Loucy (cell line): ENCODE measurements around the gene HECTD3.

Experiments
- EZH2phosphoT487 ChIP-seq: fragments of 200-600 bp; IDR thresholded peaks from 2 replicates; pipeline ENCODE4 v1.6.1; 2018; ENCODE audit warnings: antibody characterized with exemption, mild to moderate bottlenecking, moderate library complexity, borderline replicate concordance
- TF ChIP-seq, protein P1 (sequence below): fragments of 200-600 bp; sonication (generic); conservative IDR thresholded peaks from 2 replicates; pipeline ENCODE4 v1.5.1; 2014; ENCODE audit warnings: mild to moderate bottlenecking, antibody characterized with exemption, low read length

DNA sequence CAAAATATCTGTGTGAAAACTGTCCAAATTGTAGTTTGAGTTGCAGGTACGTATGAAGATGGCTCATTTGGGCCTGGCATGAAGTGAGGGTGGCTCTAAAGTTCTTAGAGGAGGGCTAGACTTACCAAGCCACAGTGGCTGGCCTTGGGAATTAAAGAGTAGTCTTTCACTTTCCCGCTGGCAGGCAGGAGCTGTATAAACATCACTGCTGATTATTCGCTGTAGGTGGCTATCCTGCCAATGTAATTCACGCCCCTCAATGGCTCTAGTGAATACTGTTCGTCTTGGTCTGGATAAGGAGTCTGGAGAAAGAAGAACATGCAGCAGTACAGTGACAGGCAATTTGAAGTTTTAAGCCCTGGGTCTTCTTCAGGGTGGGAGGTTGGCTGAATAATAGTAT lies 32.0 kb upstream of the HECTD3 start:
- TF ChIP-seq, protein P1, sequence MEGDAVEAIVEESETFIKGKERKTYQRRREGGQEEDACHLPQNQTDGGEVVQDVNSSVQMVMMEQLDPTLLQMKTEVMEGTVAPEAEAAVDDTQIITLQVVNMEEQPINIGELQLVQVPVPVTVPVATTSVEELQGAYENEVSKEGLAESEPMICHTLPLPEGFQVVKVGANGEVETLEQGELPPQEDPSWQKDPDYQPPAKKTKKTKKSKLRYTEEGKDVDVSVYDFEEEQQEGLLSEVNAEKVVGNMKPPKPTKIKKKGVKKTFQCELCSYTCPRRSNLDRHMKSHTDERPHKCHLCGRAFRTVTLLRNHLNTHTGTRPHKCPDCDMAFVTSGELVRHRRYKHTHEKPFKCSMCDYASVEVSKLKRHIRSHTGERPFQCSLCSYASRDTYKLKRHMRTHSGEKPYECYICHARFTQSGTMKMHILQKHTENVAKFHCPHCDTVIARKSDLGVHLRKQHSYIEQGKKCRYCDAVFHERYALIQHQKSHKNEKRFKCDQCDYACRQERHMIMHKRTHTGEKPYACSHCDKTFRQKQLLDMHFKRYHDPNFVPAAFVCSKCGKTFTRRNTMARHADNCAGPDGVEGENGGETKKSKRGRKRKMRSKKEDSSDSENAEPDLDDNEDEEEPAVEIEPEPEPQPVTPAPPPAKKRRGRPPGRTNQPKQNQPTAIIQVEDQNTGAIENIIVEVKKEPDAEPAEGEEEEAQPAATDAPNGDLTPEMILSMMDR, result no peak
- no peak for TF ChIP-seq EZH2phosphoT487
